Liver (tissue), 9 donors: Measurements from ENCODE around the gene SDR39U1. TPM values are rescaled to one million over a fixed set of nuclear protein-coding genes. Genes with fewer than 3 reads are reported as not detected.

Source experiments
- DNase-seq: peaks from one replicate; pipeline ENCODE4 v3.0.0-alpha.2; 2017; ENCODE audit warnings: low spot score
- H3K27ac ChIP-seq, 2 donors: one replicate each; pipeline ENCODE4 v1.7.0; 2013; ENCODE audit warnings: inconsistent platforms in 2 of 2, low read length in 2 of 2, control low read depth in 1 of 2, low read depth in 1 of 2, mild to moderate bottlenecking in 1 of 2
- H3K27me3 ChIP-seq, 4 donors: one replicate each; pipeline versions ENCODE4 v1.6.1 to v1.7.0; 2013; ENCODE audit warnings: low read length in 3 of 4, inconsistent platforms in 1 of 4, mild to moderate bottlenecking in 1 of 4, moderate library complexity in 1 of 4; ENCODE audit not compliant: control insufficient read depth in 4 of 4, insufficient read depth in 4 of 4
- H3K36me3 ChIP-seq, 4 donors: one replicate each; pipeline versions ENCODE4 v1.6.1 to v1.7.0; 2013; ENCODE audit warnings: low read length in 3 of 4, mild to moderate bottlenecking in 3 of 4, low read depth in 1 of 4, moderate library complexity in 1 of 4; ENCODE audit not compliant: control insufficient read depth in 4 of 4, insufficient read depth in 3 of 4
- H3K4me1 ChIP-seq, 4 donors: one replicate each; pipeline versions ENCODE4 v1.6.1 to v1.7.0; 2013; ENCODE audit warnings: low read length in 3 of 4, mild to moderate bottlenecking in 3 of 4, moderate library complexity in 1 of 4; ENCODE audit not compliant: control insufficient read depth in 4 of 4, insufficient read depth in 4 of 4
- H3K4me3 ChIP-seq, 3 donors: one replicate each; pipeline versions ENCODE4 v1.6.1 to v1.7.0; 2013; ENCODE audit warnings: low read length in 3 of 3, control low read depth in 1 of 3, low read depth in 1 of 3, mild to moderate bottlenecking in 1 of 3
- H3K9ac ChIP-seq, 2 donors: one replicate each; pipeline ENCODE4 v1.7.0; 2013; ENCODE audit warnings: low read length in 2 of 2, mild to moderate bottlenecking in 2 of 2, moderate library complexity in 2 of 2, control low read depth in 1 of 2, low read depth in 1 of 2
- H3K9me3 ChIP-seq, 4 donors: one replicate each; pipeline versions ENCODE4 v1.6.1 to v1.7.0; 2013; ENCODE audit warnings: low read length in 3 of 4; ENCODE audit not compliant: control insufficient read depth in 4 of 4
- CTCF ChIP-seq: fragments of 150-350 bp; IDR thresholded peaks from 2 replicates; pipeline ENCODE4 v1.5.1; 2017; ENCODE audit warnings: improper control_type of control experiment, low read depth, low read length; ENCODE audit not compliant: missing input control
- EGR1 ChIP-seq, 2 donors: IDR thresholded peaks; 2 replicates each; pipeline ENCODE4 v1.6.1; 2016 to 2018; ENCODE audit warnings: antibody characterized with exemption in 2 of 2, low read depth in 2 of 2
- FOXA1 ChIP-seq: IDR thresholded peaks from 2 replicates; pipeline ENCODE4 v1.6.1; 2016; ENCODE audit warnings: antibody characterized with exemption
- FOXA2 ChIP-seq: IDR thresholded peaks from 2 replicates; pipeline ENCODE4 v1.6.1; 2016; ENCODE audit warnings: antibody characterized with exemption
- GABPA ChIP-seq, 2 donors: IDR thresholded peaks in 1 of 2; conservative IDR thresholded peaks in 1 of 2; 2 replicates each; pipeline ENCODE4 v1.6.1; 2016; ENCODE audit warnings: antibody characterized with exemption in 2 of 2, mild to moderate bottlenecking in 1 of 2, moderate library complexity in 1 of 2
- HNF4A ChIP-seq, 2 donors: conservative IDR thresholded peaks; 2 replicates each; pipeline ENCODE4 v1.6.1; 2016; ENCODE audit warnings: antibody characterized with exemption in 2 of 2, mild to moderate bottlenecking in 2 of 2
- HNF4G ChIP-seq: IDR thresholded peaks from 2 replicates; pipeline ENCODE4 v1.6.1; 2016; ENCODE audit warnings: antibody characterized with exemption
- JUND ChIP-seq, 2 donors: IDR thresholded peaks; 2 replicates each; pipeline ENCODE4 v1.6.1; 2016; ENCODE audit warnings: antibody characterized with exemption in 2 of 2
- NR2F2 ChIP-seq: IDR thresholded peaks from 2 replicates; pipeline ENCODE4 v1.6.1; 2016; ENCODE audit warnings: antibody characterized with exemption
- RAD21 ChIP-seq, 2 donors: IDR thresholded peaks; 2 replicates each; pipeline ENCODE4 v1.6.1; 2016; ENCODE audit warnings: antibody characterized with exemption in 2 of 2, mild to moderate bottlenecking in 2 of 2
- RXRA ChIP-seq, 2 donors: IDR thresholded peaks; 2 replicates each; pipeline ENCODE4 v1.6.1; 2017 to 2018; ENCODE audit warnings: antibody characterized with exemption in 2 of 2, mild to moderate bottlenecking in 1 of 2
- SP1 ChIP-seq: IDR thresholded peaks from 2 replicates; pipeline ENCODE4 v1.6.1; 2018; ENCODE audit warnings: antibody characterized with exemption, mild to moderate bottlenecking
- TAF1 ChIP-seq: conservative IDR thresholded peaks from 2 replicates; pipeline ENCODE4 v1.6.1; 2016; ENCODE audit warnings: antibody characterized with exemption, mild to moderate bottlenecking
- YY1 ChIP-seq: IDR thresholded peaks from 2 replicates; pipeline ENCODE4 v1.6.1; 2016; ENCODE audit warnings: antibody characterized with exemption, mild to moderate bottlenecking
- ZBTB33 ChIP-seq: IDR thresholded peaks from 2 replicates; pipeline ENCODE4 v1.6.1; 2016; ENCODE audit warnings: antibody characterized with exemption
- WGBS: extraction: QIAGEN DNeasy Blood & Tissue Kit; methylation state at CpG from one replicate; pipeline ENCODE4 v1.1.7; 2013; 5-methylcytosine and 5-hydroxymethylcytosine counted together
- polyA plus RNA-seq, 2 donors: library from polyadenylated mRNA; stranded (reverse) in 1 of 2; unstranded in 1 of 2; fragments of 200-250 nt in 1 of 2; fragments of >200 nt in 1 of 2; fragmentation: Nextera tagmentation in 1 of 2; extraction: Ambion mirVana in 1 of 2; gene quantifications; one replicate each; pipeline versions ENCODE4 v1.2.1 to v1.2.3, GENCODE V29; 2013 to 2015
- total RNA-seq, 2 donors: library from RNA; depleted of rRNA; stranded (reverse); fragments of >200 nt; gene quantifications; one replicate each; pipeline ENCODE4 v1.2.3, GENCODE V29; 2014
- TF ChIP-seq, protein P1 (sequence below): IDR thresholded peaks from 2 replicates; pipeline ENCODE4 v1.6.1; 2016; ENCODE audit warnings: antibody characterized with exemption
- TF ChIP-seq, protein P2 (sequence below): IDR thresholded peaks from 2 replicates; pipeline ENCODE4 v1.6.1; 2016; ENCODE audit warnings: antibody characterized with exemption
- TF ChIP-seq, protein P3 (sequence below): IDR thresholded peaks from 2 replicates; pipeline ENCODE4 v1.6.1; 2016; ENCODE audit warnings: antibody characterized with exemption, mild to moderate bottlenecking
- donor health status: healthy.
- donor health status: healthy.
- donor health status: healthy.
- donor health status: healthy.
- donor health status: healthy.

The SDR39U1 gene
- total and polyA plus RNA-seq, 4 donors: 10.8 to 50.4 (median 25.9) TPM

DNA sequence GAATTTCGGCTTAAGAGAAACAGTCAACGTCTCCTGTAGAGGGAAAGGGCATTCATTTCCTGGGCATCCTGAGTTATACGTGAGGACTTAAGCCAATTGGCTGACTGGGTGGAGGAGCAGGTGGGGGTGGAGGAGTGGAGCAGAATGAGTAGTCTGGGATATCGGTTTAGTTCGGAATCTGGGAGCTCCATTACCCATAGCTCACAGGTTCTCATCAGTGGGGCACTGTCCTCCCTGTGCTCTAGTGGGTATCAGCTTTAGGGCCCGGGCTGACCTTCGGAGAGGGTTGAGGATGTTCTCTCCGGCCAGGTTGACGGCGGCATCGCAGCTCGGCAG lies 704 bp downstream of the SDR39U1 start:
- H3K36me3 ChIP-seq: peaks cover 4 to 32% (median 24%) of the 10 kb centered on the region in 4 donors
- H3K4me1 ChIP-seq: peaks cover 5 to 48% (median 29%) of the 10 kb centered on the region in 4 donors
- DNase-seq: no peak
- peak overlapping the region; percentile 98 to 100 for H3K27ac ChIP-seq
- H3K4me3 ChIP-seq: peak overlapping the region; percentile 45 to 78 (median 76)
- no peaks in the 10 kb centered on the region for H3K9me3 ChIP-seq
- no peaks in the 10 kb centered on the region for H3K27me3 ChIP-seq
- TF ChIP-seq, protein P1, sequence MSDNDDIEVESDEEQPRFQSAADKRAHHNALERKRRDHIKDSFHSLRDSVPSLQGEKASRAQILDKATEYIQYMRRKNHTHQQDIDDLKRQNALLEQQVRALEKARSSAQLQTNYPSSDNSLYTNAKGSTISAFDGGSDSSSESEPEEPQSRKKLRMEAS: no peak
- TF ChIP-seq ZBTB33 (no peak), RAD21 (IDR thresholded peaks at IDR 0.05) (no peak), TAF1 (no peak), FOXA2 (no peak), HNF4G (no peak), FOXA1 (no peak), JUND (IDR thresholded peaks at IDR 0.05) (no peak), NR2F2 (no peak), YY1 (no peak), RXRA (IDR thresholded peaks at IDR 0.05) (no peak), EGR1 (IDR thresholded peaks at IDR 0.05; ENCODE audit: low read depth in 2 of 2) (no peak), HNF4A (conservative IDR thresholded peaks at IDR 0.05) (no peak), SP1 (no peak), CTCF (no peak), GABPA (IDR thresholded peaks at IDR 0.05 in 1 of 2, conservative IDR thresholded peaks at IDR 0.05 in 1 of 2) (no peak)
- TF ChIP-seq, protein P2, sequence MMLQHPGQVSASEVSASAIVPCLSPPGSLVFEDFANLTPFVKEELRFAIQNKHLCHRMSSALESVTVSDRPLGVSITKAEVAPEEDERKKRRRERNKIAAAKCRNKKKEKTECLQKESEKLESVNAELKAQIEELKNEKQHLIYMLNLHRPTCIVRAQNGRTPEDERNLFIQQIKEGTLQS: no peak
- TF ChIP-seq, protein P3, sequence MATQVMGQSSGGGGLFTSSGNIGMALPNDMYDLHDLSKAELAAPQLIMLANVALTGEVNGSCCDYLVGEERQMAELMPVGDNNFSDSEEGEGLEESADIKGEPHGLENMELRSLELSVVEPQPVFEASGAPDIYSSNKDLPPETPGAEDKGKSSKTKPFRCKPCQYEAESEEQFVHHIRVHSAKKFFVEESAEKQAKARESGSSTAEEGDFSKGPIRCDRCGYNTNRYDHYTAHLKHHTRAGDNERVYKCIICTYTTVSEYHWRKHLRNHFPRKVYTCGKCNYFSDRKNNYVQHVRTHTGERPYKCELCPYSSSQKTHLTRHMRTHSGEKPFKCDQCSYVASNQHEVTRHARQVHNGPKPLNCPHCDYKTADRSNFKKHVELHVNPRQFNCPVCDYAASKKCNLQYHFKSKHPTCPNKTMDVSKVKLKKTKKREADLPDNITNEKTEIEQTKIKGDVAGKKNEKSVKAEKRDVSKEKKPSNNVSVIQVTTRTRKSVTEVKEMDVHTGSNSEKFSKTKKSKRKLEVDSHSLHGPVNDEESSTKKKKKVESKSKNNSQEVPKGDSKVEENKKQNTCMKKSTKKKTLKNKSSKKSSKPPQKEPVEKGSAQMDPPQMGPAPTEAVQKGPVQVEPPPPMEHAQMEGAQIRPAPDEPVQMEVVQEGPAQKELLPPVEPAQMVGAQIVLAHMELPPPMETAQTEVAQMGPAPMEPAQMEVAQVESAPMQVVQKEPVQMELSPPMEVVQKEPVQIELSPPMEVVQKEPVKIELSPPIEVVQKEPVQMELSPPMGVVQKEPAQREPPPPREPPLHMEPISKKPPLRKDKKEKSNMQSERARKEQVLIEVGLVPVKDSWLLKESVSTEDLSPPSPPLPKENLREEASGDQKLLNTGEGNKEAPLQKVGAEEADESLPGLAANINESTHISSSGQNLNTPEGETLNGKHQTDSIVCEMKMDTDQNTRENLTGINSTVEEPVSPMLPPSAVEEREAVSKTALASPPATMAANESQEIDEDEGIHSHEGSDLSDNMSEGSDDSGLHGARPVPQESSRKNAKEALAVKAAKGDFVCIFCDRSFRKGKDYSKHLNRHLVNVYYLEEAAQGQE: no peak
- 3% methylated on average over 12 of the region's 12 CpGs for WGBS
- peak overlapping the region; percentile 1 to 51 for H3K9ac ChIP-seq
